ENCODE results near the gene FANK1. TPM values are rescaled to one million over a fixed set of nuclear protein-coding genes. Genes with fewer than 3 reads are reported as not detected.

FANK1 gene
- polyA plus RNA-seq, 3 donors, result 0.20 TPM; not detected in 2

DNA sequence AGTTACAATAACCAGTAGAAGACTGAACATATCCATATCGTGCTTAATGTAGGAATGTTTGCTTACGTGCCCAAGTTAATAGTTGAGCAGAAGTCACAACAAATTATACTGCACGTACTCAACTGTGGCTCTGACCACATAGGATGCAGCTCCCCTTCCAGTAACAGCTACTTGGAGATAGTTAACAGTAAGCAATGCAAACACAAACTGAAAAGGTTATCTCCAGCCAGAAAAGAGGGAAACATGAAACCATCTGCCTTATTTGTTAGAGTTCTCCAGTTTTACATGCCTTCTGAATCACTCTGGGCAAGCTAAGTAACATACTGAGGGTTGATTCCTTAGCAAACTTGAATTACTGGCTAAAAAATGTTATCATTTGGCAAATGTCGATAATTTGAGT lies 25.0 kb upstream of the FANK1 start:
- no peaks in the 10 kb centered on the region for H3K27me3 Mint-ChIP-seq (ENCODE audit: low read depth in 3 of 3)
- Histone ChIP-seq H3K27ac (ENCODE audit: low read depth in 1 of 2, low read length in 2 of 2) (no peak overlapping the region), H3K79me2 (ENCODE audit: insufficient read depth, low read length) (no peaks in the 10 kb centered on the region), H3K9ac (ENCODE audit: insufficient read depth, low read length, poor library complexity, severe bottlenecking) (no peak overlapping the region), H3K4me2 (replicated peaks; ENCODE audit: extremely low read depth, low read length, poor library complexity, severe bottlenecking) (no peak overlapping the region), H3K4me3 (replicated peaks in 1 of 3; ENCODE audit: low read depth in 2 of 3, low read length in 3 of 3) (no peak overlapping the region), H3K9me3 (replicated peaks in 1 of 2; ENCODE audit: control insufficient read depth in 1 of 2, insufficient read depth in 1 of 2, low read length in 2 of 2) (peaks cover 0 to 7% of the 10 kb centered on the region in 2 donors), H3K27me3 (ENCODE audit: control insufficient read depth in 2 of 2, insufficient read depth in 2 of 2, low read length in 2 of 2) (no peaks in the 10 kb centered on the region), H2AFZ (ENCODE audit: insufficient read depth, low read depth, low read length, poor library complexity, severe bottlenecking) (no peak overlapping the region), H4K20me1 (ENCODE audit: insufficient read depth, low read length) (no peaks in the 10 kb centered on the region), H3K4me1 (ENCODE audit: control insufficient read depth in 1 of 2, insufficient read depth in 2 of 2, low read length in 2 of 2) (no peaks in the 10 kb centered on the region), H3K36me3 (replicated peaks in 1 of 2; ENCODE audit: control insufficient read depth in 1 of 2, insufficient read depth in 2 of 2, low read length in 2 of 2) (peaks cover 8 to 26% of the 10 kb centered on the region in 2 donors)
- WGBS (ENCODE audit: insufficient coverage), result 100% methylated on average over 3 of the region's 4 CpGs
- peaks cover 20 to 28% of the 10 kb centered on the region in 2 donors for H3K36me3 Mint-ChIP-seq
- no peaks in the 10 kb centered on the region for H3K4me1 Mint-ChIP-seq
- intact Hi-C loops (cut with micrococcal nuclease), result no loop called here
- no peak for DNase-seq
- H3K9me3 Mint-ChIP-seq, result peaks cover 0 to 7% (median 4%) of the 10 kb centered on the region in 7 donors
- no peak overlapping the region for H3K27ac Mint-ChIP-seq
- TF ChIP-seq, protein P1, sequence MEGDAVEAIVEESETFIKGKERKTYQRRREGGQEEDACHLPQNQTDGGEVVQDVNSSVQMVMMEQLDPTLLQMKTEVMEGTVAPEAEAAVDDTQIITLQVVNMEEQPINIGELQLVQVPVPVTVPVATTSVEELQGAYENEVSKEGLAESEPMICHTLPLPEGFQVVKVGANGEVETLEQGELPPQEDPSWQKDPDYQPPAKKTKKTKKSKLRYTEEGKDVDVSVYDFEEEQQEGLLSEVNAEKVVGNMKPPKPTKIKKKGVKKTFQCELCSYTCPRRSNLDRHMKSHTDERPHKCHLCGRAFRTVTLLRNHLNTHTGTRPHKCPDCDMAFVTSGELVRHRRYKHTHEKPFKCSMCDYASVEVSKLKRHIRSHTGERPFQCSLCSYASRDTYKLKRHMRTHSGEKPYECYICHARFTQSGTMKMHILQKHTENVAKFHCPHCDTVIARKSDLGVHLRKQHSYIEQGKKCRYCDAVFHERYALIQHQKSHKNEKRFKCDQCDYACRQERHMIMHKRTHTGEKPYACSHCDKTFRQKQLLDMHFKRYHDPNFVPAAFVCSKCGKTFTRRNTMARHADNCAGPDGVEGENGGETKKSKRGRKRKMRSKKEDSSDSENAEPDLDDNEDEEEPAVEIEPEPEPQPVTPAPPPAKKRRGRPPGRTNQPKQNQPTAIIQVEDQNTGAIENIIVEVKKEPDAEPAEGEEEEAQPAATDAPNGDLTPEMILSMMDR (IDR thresholded peaks at IDR 0.05), result no peak
- H3K4me3 Mint-ChIP-seq, result no peak overlapping the region

DNA sequence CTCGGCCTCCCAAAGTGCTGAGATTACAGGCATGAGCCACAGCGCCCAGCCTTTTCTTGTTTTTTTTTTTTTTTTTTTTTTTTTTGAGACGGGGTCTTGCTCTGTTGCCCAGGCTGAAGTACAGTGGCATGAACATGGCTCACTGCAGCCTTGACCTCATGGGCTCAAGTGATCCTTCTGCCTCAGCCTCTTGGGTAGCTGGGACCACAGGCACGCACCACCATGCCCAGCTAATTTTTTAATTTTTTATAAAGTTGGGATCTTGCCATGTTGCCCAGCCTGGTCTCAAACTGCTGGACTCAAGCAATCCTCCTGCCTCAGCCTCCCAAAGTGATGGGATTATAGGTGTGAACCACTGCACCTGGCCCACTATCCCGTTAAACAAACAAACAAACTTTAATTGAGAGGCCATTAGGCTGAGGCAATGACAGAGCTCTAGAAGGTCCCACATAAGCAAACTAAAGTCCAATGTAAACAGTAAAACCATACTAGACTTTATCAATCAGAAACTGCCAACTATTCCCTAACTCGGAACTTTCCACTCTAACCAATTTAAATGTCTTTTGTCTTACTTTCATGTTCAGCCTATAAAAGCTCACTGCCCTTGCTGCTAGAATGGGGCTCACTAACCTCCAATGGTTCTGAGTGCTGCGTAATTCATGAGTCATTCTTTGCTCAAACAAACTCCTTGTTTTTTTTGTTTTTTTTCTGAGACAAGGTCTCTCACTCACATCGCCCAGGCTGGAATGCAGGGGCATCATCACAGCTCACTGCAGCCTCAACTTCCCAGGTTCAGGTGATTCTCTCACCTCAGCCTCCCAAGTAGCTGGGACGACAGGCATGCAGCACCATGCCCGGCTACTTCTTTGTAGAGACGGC lies 17.2 kb upstream of the FANK1 start:
- no peak overlapping the region for H3K4me3 Mint-ChIP-seq
- Histone ChIP-seq H3K27me3 (ENCODE audit: control insufficient read depth in 2 of 2, insufficient read depth in 2 of 2, low read length in 2 of 2) (no peaks in the 10 kb centered on the region), H3K4me1 (ENCODE audit: control insufficient read depth in 1 of 2, insufficient read depth in 2 of 2, low read length in 2 of 2) (no peaks in the 10 kb centered on the region), H2AFZ (ENCODE audit: insufficient read depth, low read depth, low read length, poor library complexity, severe bottlenecking) (no peak overlapping the region), H3K36me3 (replicated peaks in 1 of 2; ENCODE audit: control insufficient read depth in 1 of 2, insufficient read depth in 2 of 2, low read length in 2 of 2) (peaks cover 5 to 50% of the 10 kb centered on the region in 2 donors), H3K27ac (ENCODE audit: low read depth in 1 of 2, low read length in 2 of 2) (no peak overlapping the region), H3K4me3 (replicated peaks in 1 of 3; ENCODE audit: low read depth in 2 of 3, low read length in 3 of 3) (no peak overlapping the region), H3K4me2 (replicated peaks; ENCODE audit: extremely low read depth, low read length, poor library complexity, severe bottlenecking) (no peak overlapping the region), H3K79me2 (ENCODE audit: insufficient read depth, low read length) (no peaks in the 10 kb centered on the region), H4K20me1 (ENCODE audit: insufficient read depth, low read length) (peaks cover 5% of the 10 kb centered on the region), H3K9me3 (replicated peaks in 1 of 2; ENCODE audit: control insufficient read depth in 1 of 2, insufficient read depth in 1 of 2, low read length in 2 of 2) (peaks cover 4 to 10% of the 10 kb centered on the region in 2 donors), H3K9ac (ENCODE audit: insufficient read depth, low read length, poor library complexity, severe bottlenecking) (no peak overlapping the region)
- H3K27ac Mint-ChIP-seq, result no peak overlapping the region
- TF ChIP-seq, protein P1 (IDR thresholded peaks at IDR 0.05), result no peak
- WGBS (ENCODE audit: insufficient coverage), result 98% methylated on average over 7 of the region's 11 CpGs
- no peak for DNase-seq
- no peaks in the 10 kb centered on the region for H3K27me3 Mint-ChIP-seq (ENCODE audit: low read depth in 3 of 3)
- H3K9me3 Mint-ChIP-seq, result peaks cover 3 to 17% (median 8%) of the 10 kb centered on the region in 7 donors
- H3K36me3 Mint-ChIP-seq, result peaks cover 30 to 53% of the 10 kb centered on the region in 2 donors
- intact Hi-C loops (cut with micrococcal nuclease), result no loop called here
- no peaks in the 10 kb centered on the region for H3K4me1 Mint-ChIP-seq

Measured in CD14-positive monocyte (primary cell).